Neural progenitor cell (in vitro differentiated cells): ENCODE data around the gene CDK10.

Experiments used
- EZH2 ChIP-seq: fragments of 200-600 bp; sonication (generic); IDR thresholded peaks from 2 replicates; pipeline ENCODE4 v1.6.1; 2017; ENCODE audit warnings: antibody characterized with exemption, mild to moderate bottlenecking, moderate library complexity
- TF ChIP-seq, protein P1 (sequence below): fragments of 200-600 bp; sonication (generic); IDR thresholded peaks from 2 replicates; pipeline ENCODE4 v1.5.1; 2017; ENCODE audit warnings: antibody characterized with exemption, mild to moderate bottlenecking

DNA sequence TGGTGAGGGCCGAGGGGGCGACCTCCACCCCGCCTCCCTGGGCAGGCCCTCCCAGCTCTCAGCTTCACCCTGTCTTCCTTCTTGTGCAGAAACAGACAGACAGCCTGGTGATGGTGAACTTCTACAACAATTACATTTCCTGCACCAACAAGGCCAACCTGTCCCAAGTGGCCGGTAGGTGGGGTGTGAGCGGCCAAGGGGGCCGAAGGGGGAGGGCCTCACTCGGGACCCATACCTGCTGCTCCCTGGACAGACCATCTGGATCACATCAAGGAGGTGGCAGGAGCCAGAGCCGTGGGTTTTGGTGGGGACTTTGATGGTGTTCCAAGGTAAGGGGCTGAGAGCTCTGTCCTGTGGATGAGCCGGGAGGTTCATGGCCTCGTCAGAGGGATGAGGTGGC lies 49.1 kb upstream of the CDK10 start:
- TF ChIP-seq, protein P1, sequence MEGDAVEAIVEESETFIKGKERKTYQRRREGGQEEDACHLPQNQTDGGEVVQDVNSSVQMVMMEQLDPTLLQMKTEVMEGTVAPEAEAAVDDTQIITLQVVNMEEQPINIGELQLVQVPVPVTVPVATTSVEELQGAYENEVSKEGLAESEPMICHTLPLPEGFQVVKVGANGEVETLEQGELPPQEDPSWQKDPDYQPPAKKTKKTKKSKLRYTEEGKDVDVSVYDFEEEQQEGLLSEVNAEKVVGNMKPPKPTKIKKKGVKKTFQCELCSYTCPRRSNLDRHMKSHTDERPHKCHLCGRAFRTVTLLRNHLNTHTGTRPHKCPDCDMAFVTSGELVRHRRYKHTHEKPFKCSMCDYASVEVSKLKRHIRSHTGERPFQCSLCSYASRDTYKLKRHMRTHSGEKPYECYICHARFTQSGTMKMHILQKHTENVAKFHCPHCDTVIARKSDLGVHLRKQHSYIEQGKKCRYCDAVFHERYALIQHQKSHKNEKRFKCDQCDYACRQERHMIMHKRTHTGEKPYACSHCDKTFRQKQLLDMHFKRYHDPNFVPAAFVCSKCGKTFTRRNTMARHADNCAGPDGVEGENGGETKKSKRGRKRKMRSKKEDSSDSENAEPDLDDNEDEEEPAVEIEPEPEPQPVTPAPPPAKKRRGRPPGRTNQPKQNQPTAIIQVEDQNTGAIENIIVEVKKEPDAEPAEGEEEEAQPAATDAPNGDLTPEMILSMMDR: no peak
- TF ChIP-seq EZH2: no peak
